ENCODE data around the gene PCNX2. TPM values are rescaled to one million over a fixed set of nuclear protein-coding genes. Genes with fewer than 3 reads are reported as not detected.

The PCNX2 gene
- polyA plus RNA-seq, 1 donor (not counting 4 experiments of a cell fraction or from before 2014, with no cell fraction given): 18.0 TPM

DNA sequence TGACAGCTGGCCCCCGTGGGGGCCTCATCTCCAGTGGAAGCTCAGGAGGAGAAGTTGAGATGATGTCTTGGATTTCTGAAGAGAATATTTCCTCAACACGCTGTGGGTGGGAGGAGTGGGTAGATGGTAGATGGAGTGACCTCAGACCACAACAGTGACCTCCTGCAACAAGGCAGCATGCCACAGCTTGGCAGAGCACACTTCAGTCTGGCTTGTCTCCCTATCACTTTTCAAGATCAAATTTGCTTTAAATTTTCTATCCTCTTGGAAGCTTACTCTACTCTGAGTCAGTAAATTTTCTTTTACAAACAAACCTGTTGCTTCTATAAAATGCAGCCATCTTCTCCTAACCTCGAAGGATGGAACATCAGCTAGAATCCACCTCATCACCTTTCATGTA lies 285.4 kb downstream of the PCNX2 start:
- no peaks in the 10 kb centered on the region for H4K20me1 ChIP-seq (ENCODE audit: control insufficient read depth, extremely low read depth, insufficient read depth, low read length)
- DNase-seq (ENCODE audit: low read depth, low spot score) (no peak), FAIRE-seq (no peak)
- no peaks in the 10 kb centered on the region for H3K9me3 ChIP-seq (ENCODE audit: control insufficient read depth, low read depth, low read length)
- no peaks in the 10 kb centered on the region for H3K27me3 ChIP-seq (ENCODE audit: control insufficient read depth, extremely low read depth, insufficient read depth, low read length)
- no peak overlapping the region for H3K4me3 ChIP-seq (ENCODE audit: control insufficient read depth in 2 of 3, extremely low read depth in 1 of 3, insufficient read depth in 2 of 3, low read depth in 1 of 3, low read length in 3 of 3)
- no peak overlapping the region for H3K4me2 ChIP-seq (ENCODE audit: control insufficient read depth, extremely low read depth, insufficient read depth, low read depth, low read length)
- no peak overlapping the region for H3K9ac ChIP-seq (ENCODE audit: control insufficient read depth, extremely low read depth, insufficient read depth, low read length)
- no peak for TF ChIP-seq EZH2 (IDR thresholded peaks at IDR 0.05; ENCODE audit: low read length)
- TF ChIP-seq, protein P1, sequence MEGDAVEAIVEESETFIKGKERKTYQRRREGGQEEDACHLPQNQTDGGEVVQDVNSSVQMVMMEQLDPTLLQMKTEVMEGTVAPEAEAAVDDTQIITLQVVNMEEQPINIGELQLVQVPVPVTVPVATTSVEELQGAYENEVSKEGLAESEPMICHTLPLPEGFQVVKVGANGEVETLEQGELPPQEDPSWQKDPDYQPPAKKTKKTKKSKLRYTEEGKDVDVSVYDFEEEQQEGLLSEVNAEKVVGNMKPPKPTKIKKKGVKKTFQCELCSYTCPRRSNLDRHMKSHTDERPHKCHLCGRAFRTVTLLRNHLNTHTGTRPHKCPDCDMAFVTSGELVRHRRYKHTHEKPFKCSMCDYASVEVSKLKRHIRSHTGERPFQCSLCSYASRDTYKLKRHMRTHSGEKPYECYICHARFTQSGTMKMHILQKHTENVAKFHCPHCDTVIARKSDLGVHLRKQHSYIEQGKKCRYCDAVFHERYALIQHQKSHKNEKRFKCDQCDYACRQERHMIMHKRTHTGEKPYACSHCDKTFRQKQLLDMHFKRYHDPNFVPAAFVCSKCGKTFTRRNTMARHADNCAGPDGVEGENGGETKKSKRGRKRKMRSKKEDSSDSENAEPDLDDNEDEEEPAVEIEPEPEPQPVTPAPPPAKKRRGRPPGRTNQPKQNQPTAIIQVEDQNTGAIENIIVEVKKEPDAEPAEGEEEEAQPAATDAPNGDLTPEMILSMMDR (optimal IDR thresholded peaks at IDR 0.05 in 1 of 3, IDR thresholded peaks at IDR 0.05 in 1 of 3, conservative IDR thresholded peaks at IDR 0.05 in 1 of 3; ENCODE audit: extremely low read depth in 1 of 3, insufficient read depth in 2 of 3, low read length in 3 of 3): no peak
- H3K4me1 ChIP-seq (ENCODE audit: control insufficient read depth, extremely low read depth, insufficient read depth, low read length): no peaks in the 10 kb centered on the region
- no peaks in the 10 kb centered on the region for H3K79me2 ChIP-seq (ENCODE audit: control insufficient read depth, insufficient read depth, low read length)
- no peak overlapping the region for H3K27ac ChIP-seq (ENCODE audit: control insufficient read depth, insufficient read depth, low read length)
- no peak overlapping the region for H2AFZ ChIP-seq (ENCODE audit: control insufficient read depth, low read length)
- H3K9me1 ChIP-seq (ENCODE audit: control insufficient read depth, extremely low read depth, insufficient read depth, low read length): peaks cover 2% of the 10 kb centered on the region
- H3K36me3 ChIP-seq (ENCODE audit: control insufficient read depth in 2 of 2, extremely low read depth in 1 of 2, insufficient read depth in 2 of 2, low read length in 2 of 2): peaks cover 5 to 15% of the 10 kb centered on the region in 2 experiments
- dilution Hi-C loops (cut with MboI; ENCODE audit: extremely low pct_ligation_motif_present, low sequenced_read_pairs): no loop called here

DNA sequence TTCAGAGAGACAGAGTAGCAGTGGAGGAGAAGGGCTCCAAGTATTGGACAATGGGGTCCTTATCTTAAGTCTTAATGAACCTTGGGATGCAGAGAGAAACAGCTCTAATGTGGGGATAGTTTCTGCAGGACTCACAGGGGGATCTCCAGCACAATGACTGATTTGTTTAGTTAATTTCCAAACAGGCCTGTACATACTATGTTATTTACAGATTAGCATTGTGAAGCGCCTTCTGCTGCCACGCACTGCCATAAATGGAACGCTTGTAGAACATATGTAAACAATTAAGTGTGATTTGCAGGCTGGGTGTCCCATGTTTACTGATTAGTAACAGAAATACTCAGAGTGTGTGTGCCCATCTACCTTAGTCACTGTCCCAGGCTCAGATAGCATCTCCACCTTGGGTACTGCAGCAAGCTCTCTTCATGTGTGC lies 289.0 kb downstream of the PCNX2 start:
- no peak overlapping the region for H3K27ac ChIP-seq (ENCODE audit: control insufficient read depth, insufficient read depth, low read length)
- no peaks in the 10 kb centered on the region for H3K9me3 ChIP-seq (ENCODE audit: control insufficient read depth, low read depth, low read length)
- H4K20me1 ChIP-seq (ENCODE audit: control insufficient read depth, extremely low read depth, insufficient read depth, low read length): no peaks in the 10 kb centered on the region
- dilution Hi-C loops (cut with MboI; ENCODE audit: extremely low pct_ligation_motif_present, low sequenced_read_pairs): no loop called here
- no peak overlapping the region for H2AFZ ChIP-seq (ENCODE audit: control insufficient read depth, low read length)
- H3K36me3 ChIP-seq (ENCODE audit: control insufficient read depth in 2 of 2, extremely low read depth in 1 of 2, insufficient read depth in 2 of 2, low read length in 2 of 2): peaks cover 5 to 12% of the 10 kb centered on the region in 2 experiments
- TF ChIP-seq, protein P1 (optimal IDR thresholded peaks at IDR 0.05 in 1 of 3, IDR thresholded peaks at IDR 0.05 in 1 of 3, conservative IDR thresholded peaks at IDR 0.05 in 1 of 3; ENCODE audit: extremely low read depth in 1 of 3, insufficient read depth in 2 of 3, low read length in 3 of 3): no peak
- TF ChIP-seq EZH2 (IDR thresholded peaks at IDR 0.05; ENCODE audit: low read length): no peak
- H3K4me1 ChIP-seq (ENCODE audit: control insufficient read depth, extremely low read depth, insufficient read depth, low read length): no peaks in the 10 kb centered on the region
- peaks cover 2% of the 10 kb centered on the region for H3K9me1 ChIP-seq (ENCODE audit: control insufficient read depth, extremely low read depth, insufficient read depth, low read length)
- no peaks in the 10 kb centered on the region for H3K27me3 ChIP-seq (ENCODE audit: control insufficient read depth, extremely low read depth, insufficient read depth, low read length)
- H3K4me3 ChIP-seq (ENCODE audit: control insufficient read depth in 2 of 3, extremely low read depth in 1 of 3, insufficient read depth in 2 of 3, low read depth in 1 of 3, low read length in 3 of 3): no peak overlapping the region
- no peaks in the 10 kb centered on the region for H3K79me2 ChIP-seq (ENCODE audit: control insufficient read depth, insufficient read depth, low read length)
- H3K9ac ChIP-seq (ENCODE audit: control insufficient read depth, extremely low read depth, insufficient read depth, low read length): no peak overlapping the region
- no peak overlapping the region for H3K4me2 ChIP-seq (ENCODE audit: control insufficient read depth, extremely low read depth, insufficient read depth, low read depth, low read length)
- FAIRE-seq (no peak), DNase-seq (ENCODE audit: low read depth, low spot score) (no peak)
